Breast epithelium (tissue), 4 donors: ENCODE results near the gene CSTF1. TPM values are rescaled to one million over a fixed set of nuclear protein-coding genes. Genes with fewer than 3 reads are reported as not detected.

ENCODE experiments used
- DNase-seq, 2 donors: peaks; one replicate each; pipeline ENCODE4 v3.0.0-alpha.2; 2019; ENCODE audit warnings: low spot score in 2 of 2
- H3K27ac ChIP-seq, 2 donors: fragments of 200-600 bp; sonication (generic) in 1 of 2; one replicate each; pipeline ENCODE4 v1.5.1; 2016 to 2019; ENCODE audit warnings: mild to moderate bottlenecking in 1 of 2
- H3K27me3 ChIP-seq, 2 donors: fragments of 200-600 bp; sonication (generic) in 1 of 2; one replicate each; pipeline versions ENCODE4 v1.5.1 to v1.6.0; 2017 to 2019; ENCODE audit warnings: control low read depth in 1 of 2, mild to moderate bottlenecking in 1 of 2
- H3K36me3 ChIP-seq: fragments of 200-600 bp; one replicate; pipeline ENCODE4 v1.5.1; 2019
- H3K4me1 ChIP-seq, 2 donors: fragments of 200-600 bp; sonication (generic); one replicate each; pipeline ENCODE4 v1.5.1; 2016 to 2019; ENCODE audit warnings: control low read depth in 1 of 2
- H3K4me3 ChIP-seq, 3 donors: fragments of 200-600 bp; sonication (generic); 1 replicate in 2 of 3; 2 replicates in 1 of 3; pipeline ENCODE4 v1.5.1; 2016 to 2019; ENCODE audit warnings: mild to moderate bottlenecking in 3 of 3, moderate library complexity in 2 of 3
- H3K9me3 ChIP-seq, 2 donors: fragments of 200-600 bp; sonication (generic) in 1 of 2; one replicate each; pipeline ENCODE4 v1.5.1; 2016 to 2019; ENCODE audit warnings: control low read depth in 1 of 2
- CTCF ChIP-seq, 3 donors: fragments of 450-650 bp; IDR thresholded peaks; one replicate each; pipeline ENCODE4 v1.5.1; 2016 to 2017; ENCODE audit warnings: antibody characterized with exemption in 3 of 3, mild to moderate bottlenecking in 3 of 3, moderate library complexity in 3 of 3
- POLR2A ChIP-seq: fragments of 450-650 bp; IDR thresholded peaks from one replicate; pipeline ENCODE4 v1.6.1; 2016; ENCODE audit warnings: antibody characterized with exemption, mild to moderate bottlenecking, moderate library complexity
- POLR2AphosphoS5 ChIP-seq, 3 donors: sonication (generic); formaldehyde crosslinking; IDR thresholded peaks; one replicate each; pipeline ENCODE4 v1.6.1; 2017; ENCODE audit warnings: antibody characterized with exemption in 3 of 3
- intact Hi-C: fragments of 100-400 bp; cut with DNase I; formaldehyde crosslinking; loops from one replicate; pipeline ENCODE4 v1.15.1; 2023; ENCODE audit warnings: low total_unique reads
- total RNA-seq, 3 donors: library from RNA; depleted of rRNA; stranded (reverse); fragments of >200 nt; gene quantifications; one replicate each; pipeline ENCODE4 v1.1.0, GENCODE V29; 2016

The CSTF1 gene
- total RNA-seq, 3 donors from 2014 or later: 17.1 to 53.4 (median 35.7) TPM

- TF ChIP-seq CTCF (IDR thresholded peaks at IDR 0.05): no peak
- TF ChIP-seq POLR2A: no peak
- H3K27ac ChIP-seq: no peak overlapping the region
- intact Hi-C loops: no loop called here
- H3K4me1 ChIP-seq: no peaks in the 10 kb centered on the region
- H3K27me3 ChIP-seq: no peaks in the 10 kb centered on the region
- no peak overlapping the region for H3K4me3 ChIP-seq
- DNase-seq: no peak
- H3K9me3 ChIP-seq: no peaks in the 10 kb centered on the region
- H3K36me3 ChIP-seq: no peaks in the 10 kb centered on the region
Measured at GRCh38 chr20:56426926-56427325, 34.5 kb downstream of the CSTF1 start.

- intact Hi-C loops: no loop called here
- Histone ChIP-seq H3K4me3 (no peak overlapping the region), H3K27ac (no peak overlapping the region), H3K27me3 (no peaks in the 10 kb centered on the region), H3K36me3 (no peaks in the 10 kb centered on the region), H3K9me3 (no peaks in the 10 kb centered on the region), H3K4me1 (no peaks in the 10 kb centered on the region)
- no peak for DNase-seq
- TF ChIP-seq CTCF (IDR thresholded peaks at IDR 0.05): no peak
- no peak for TF ChIP-seq POLR2A
- TF ChIP-seq POLR2AphosphoS5 (IDR thresholded peaks at IDR 0.05): no peak
Measured at GRCh38 chr20:56427797-56428196, 35.4 kb downstream of the CSTF1 start.

- Histone ChIP-seq H3K27me3 (no peaks in the 10 kb centered on the region), H3K36me3 (no peaks in the 10 kb centered on the region), H3K27ac (no peak overlapping the region), H3K9me3 (no peaks in the 10 kb centered on the region), H3K4me1 (no peaks in the 10 kb centered on the region), H3K4me3 (no peak overlapping the region)
- intact Hi-C loops: no loop called here
- no peak for TF ChIP-seq POLR2A
- TF ChIP-seq POLR2AphosphoS5 (IDR thresholded peaks at IDR 0.05): no peak
- no peak for TF ChIP-seq CTCF (IDR thresholded peaks at IDR 0.05)
- no peak for DNase-seq
Measured at GRCh38 chr20:56428410-56428809, 36.0 kb downstream of the CSTF1 start.

- Histone ChIP-seq H3K4me3 (no peak overlapping the region), H3K36me3 (no peaks in the 10 kb centered on the region), H3K4me1 (no peaks in the 10 kb centered on the region), H3K27me3 (no peaks in the 10 kb centered on the region), H3K9me3 (no peaks in the 10 kb centered on the region), H3K27ac (no peak overlapping the region)
- no peak for DNase-seq
- intact Hi-C loops: no loop called here
- TF ChIP-seq POLR2AphosphoS5 (IDR thresholded peaks at IDR 0.05) (no peak), CTCF (IDR thresholded peaks at IDR 0.05) (no peak), POLR2A (no peak)
Measured at GRCh38 chr20:56428881-56429280, 36.4 kb downstream of the CSTF1 start.

GRCh38 chr20:56429502-56429901 is 37.1 kb downstream of the CSTF1 start:
- no peaks in the 10 kb centered on the region for H3K36me3 ChIP-seq
- no peak overlapping the region for H3K4me3 ChIP-seq
- intact Hi-C loops: no loop called here
- H3K4me1 ChIP-seq: no peaks in the 10 kb centered on the region
- DNase-seq: no peak
- no peak overlapping the region for H3K27ac ChIP-seq
- H3K27me3 ChIP-seq: no peaks in the 10 kb centered on the region
- no peak for TF ChIP-seq POLR2AphosphoS5 (IDR thresholded peaks at IDR 0.05)
- TF ChIP-seq CTCF (IDR thresholded peaks at IDR 0.05): no peak
- no peak for TF ChIP-seq POLR2A
- H3K9me3 ChIP-seq: no peaks in the 10 kb centered on the region
